ENCODE results near the gene LY9.
"Not testable (repeated sequence)": the region's sequence is repeated elsewhere in the genome, so short reads cannot be mapped to it uniquely, and the experiment has no call there.

LY9 gene

DNA sequence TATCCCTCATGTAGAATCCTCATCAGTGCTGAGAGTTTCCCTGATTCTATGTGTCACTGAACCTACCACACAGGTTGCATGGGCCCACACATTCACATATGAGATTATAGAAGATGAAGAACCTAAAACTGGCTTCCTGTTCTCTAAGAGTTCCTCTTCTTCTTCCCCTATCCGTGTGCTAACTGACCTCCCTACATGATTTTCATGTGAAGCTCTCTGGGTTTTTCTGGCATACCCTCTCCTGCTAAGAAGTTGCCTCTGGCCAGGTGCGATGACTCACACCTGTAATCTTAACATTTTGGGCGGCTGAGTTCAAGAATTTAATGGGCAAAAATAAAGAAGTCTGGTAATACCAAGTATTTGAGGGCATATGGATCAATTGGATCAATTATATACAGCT is 72.2 kb downstream of the LY9 start:
- DNase-seq: no peak

GRCh38 chr1:160874935-160875334 is 79.0 kb downstream of the LY9 start:
- DNase-seq: no peak

GRCh38 chr1:160875591-160875990 is 79.6 kb downstream of the LY9 start:
- not testable (repeated sequence) for DNase-seq

DNA sequence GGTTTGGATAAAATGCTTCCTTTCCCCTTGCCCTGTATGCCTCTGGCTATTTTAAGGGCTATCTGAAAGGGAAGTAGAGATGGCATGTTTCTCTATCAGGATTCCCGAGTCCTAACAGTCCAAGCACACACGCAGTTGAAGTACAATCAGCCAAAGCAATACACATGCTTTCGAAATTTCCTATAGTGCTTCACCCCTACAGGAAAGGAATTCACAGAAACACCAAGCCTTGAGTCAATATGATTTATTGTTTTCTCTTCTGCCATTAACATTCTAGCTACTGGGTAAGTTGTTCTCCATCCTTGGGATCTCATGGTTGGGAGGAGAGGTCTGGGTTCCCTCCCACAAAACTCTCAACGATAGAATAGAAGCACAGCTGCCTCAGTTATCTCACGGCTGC is 80.3 kb downstream of the LY9 start:
- DNase-seq: no peak

GRCh38 chr1:160877221-160877620 is 81.2 kb downstream of the LY9 start:
- no peak for DNase-seq

All from NCI-H1105 treated with DMSO at 0.1 percent for 48 hours (cell line).